GM21423 (cell line): ENCODE data around the gene PLEKHM3.

Experiments
- ATAC-seq: cut with Tn5 transposase; IDR thresholded peaks from one replicate; pipeline ENCODE4 v1.9.1; 2021; ENCODE audit warnings: mild to moderate bottlenecking, moderate library complexity; ENCODE audit not compliant: unreplicated experiment

PLEKHM3 gene

DNA sequence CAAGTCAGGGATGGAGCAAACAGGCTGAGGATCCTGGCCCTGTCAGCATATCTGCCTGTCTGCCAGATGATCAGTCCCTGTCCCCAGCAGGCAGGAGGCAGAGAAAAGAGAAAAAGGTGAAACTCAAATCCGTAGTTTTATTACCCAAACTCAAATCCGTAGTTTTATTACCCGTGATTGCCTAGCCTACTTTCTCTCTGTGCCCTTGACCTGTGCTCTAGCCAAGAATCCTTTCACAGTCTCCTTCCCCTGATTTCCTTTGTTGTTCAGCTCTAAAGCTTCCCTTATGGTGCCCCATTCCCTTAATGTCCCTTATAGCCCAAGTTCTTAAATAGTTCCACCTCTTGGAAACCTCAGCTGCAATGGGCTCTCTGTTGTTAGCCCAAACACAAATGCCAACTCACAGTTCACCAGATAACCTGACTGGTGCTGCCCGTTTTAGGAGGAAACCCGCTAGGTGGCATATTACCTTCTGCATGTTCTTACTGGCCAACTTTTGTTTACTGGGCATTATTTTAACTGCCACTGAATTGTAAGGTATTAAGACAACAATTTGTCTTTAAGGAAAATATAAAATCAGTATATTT lies 130.0 kb downstream of the PLEKHM3 start:
- no peak for ATAC-seq

DNA sequence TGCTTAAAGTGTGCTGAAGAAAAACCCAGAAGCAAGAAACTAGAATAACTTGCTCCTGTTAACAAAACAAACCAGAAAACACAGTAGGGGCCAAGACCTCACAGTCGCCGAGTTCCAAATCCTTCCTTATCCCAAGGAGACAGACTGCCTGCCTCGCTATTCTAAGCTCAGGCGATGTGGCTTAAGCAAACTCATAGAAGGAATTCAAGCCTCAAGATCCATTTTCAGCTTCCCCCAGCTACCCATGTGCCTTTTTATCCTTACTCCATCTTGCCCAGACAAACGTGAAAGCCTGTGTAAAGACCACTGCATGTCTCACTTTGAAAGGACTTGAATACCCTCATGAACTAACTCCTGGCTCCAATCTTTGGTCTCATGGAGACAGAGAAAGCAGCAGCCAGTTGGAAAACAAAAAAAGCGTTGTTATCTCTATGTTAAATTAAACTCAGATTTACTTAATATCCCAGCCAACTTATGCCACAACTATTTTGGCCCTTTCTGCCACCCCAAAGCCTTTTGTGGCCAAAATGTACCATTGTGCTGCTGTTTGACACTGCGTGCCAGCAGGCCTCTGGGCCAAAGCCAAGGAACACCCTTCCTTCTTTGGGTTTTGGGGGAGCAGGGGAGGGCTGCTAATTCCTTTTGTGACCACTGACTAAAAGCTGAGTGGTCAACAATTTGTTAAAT lies 132.5 kb downstream of the PLEKHM3 start:
- no peak for ATAC-seq

DNA sequence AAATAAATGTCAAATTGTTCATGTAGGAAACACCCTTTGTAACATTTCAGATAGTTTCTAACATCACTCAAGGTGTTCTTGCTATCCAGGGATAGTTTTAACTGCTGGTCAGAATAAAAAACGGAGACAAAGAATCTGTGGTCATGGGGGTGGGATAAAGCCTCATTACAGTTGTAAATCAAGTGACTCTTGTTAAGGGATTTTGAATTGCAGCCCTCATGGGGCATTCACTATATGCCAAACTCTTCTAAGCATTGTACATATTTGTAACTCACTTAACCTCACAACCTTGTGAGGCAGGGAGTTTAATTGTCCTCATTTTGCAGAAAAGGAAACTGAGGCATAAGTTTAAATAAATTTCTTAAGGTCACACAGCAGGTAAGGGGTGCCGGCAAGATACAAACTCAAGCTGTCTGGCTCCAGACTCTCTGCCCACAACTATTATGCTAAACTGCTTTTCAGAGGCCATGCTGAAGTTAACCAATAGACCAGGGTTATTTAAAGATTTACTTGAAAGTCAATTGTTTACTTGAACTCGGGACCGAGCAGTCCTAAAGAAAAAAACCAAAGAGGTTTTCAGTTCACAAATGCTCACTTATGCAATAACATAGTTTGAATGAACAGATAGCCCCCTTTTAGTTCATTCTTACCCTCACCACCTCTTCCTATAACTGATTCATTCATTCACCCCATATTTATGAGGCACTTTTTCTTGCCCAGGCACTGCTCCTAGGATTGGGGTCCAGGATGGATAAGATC lies 134.1 kb downstream of the PLEKHM3 start:
- ATAC-seq = peak; percentile 61

DNA sequence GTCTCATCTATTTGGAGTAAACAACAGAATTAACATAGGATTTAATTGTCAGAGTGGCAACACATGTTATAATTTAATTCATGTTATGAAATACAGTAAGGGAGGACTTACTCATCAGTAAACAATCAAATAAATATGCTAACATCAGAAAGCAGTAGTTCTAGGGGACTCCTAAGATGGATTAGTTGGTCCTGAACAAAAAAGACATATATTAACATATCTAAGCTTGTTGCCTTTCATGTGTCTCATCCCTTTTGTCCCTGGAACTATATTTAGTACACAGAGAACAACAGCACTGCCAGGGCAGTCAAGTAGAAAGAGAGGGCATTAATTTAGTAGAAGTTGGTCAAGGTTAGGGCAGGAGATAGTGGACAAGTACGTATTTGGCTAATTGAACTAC lies 137.8 kb downstream of the PLEKHM3 start:
- ATAC-seq = no peak

DNA sequence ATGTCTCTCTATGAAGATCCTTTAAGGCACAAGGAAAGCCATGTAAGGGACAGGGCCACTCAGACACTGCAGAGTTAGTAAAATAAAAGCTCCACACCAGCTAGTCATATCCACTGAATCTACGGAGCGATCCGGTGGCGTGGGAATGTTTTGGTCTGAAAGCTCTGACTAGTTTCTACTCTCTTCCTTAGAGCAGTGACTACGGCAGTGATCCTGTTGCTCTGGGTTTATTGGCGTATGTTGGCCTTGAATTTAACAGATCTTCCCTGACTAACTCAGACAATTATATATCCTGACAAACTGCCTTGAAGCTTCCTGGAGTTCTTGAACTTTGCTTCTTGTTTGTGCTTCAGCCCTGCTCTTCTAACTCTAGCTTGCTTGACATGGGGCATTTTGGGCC lies 140.3 kb downstream of the PLEKHM3 start:
- no peak for ATAC-seq

DNA sequence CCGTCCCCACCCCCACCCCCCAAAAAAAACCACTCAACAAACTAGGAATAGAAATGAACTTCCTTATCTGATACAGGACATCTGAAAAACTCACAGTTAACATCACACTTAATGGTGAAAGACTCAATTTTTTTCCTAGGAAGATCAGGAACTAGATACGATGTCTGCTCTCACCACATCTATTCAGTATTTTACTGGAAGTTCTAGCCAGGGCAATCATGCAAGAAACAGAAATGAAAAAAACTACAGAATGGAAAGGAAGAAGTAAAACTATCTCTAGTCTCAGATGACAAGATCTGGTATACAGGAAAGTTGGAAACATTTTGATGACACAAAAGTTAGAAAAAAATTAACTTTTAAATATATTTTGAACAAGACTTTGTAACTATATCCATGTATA lies 141.2 kb downstream of the PLEKHM3 start:
- ATAC-seq = no peak

DNA sequence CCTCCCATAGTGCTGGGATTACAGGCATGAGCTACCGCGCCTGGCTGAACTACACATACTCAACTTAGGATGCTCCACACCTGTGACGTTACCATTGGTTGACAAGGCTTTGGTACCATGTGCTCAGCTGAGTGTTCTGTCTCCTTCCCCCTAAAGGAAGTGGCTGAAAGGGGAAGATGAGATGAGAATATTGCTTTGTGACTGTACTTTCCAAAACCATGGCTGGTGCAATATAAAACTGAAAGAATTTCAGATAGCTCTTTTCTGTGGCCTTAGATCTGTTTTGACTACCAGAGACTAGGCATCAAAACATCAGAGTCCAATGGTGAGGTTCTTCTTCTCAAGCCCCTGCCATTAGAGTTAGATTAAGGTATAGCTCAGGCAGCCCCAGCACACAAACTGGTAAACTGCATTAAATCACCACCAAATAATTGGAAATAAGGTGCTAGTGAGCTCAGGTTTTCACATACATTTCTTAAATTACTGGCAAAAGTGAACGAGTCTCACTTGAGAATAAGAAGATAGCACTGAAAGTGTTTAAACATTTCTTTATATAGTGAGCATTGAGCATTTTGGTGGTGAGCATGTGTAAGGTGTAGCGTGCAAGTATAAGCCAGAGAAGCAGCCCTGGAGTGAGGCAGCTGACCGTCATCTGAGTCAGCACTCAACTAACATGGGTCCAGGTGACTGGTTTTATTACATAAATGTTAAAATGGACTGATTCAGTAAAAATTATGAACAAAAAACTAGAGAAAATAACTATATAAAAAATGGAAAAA lies 142.1 kb downstream of the PLEKHM3 start:
- ATAC-seq = peak; percentile 75

DNA sequence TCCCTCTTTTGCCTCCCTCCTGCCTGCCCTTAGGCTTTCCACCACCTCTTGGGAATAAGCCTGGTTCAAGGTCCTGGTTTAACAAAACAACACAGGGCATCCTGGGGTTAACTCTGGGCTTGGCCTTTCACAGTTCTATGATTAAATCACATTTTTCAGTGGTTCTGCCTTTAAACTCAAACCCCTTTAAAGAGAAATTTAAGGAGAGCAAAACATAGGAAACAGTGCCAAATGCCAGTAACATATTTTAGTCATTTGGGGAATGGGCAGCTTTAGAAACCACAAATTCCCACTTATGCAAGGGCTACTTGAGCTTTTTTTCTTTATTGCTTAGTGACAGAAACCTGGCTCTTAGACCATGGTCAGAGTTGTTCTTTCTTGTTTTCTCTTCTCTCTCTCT lies 143.4 kb downstream of the PLEKHM3 start:
- no peak for ATAC-seq

DNA sequence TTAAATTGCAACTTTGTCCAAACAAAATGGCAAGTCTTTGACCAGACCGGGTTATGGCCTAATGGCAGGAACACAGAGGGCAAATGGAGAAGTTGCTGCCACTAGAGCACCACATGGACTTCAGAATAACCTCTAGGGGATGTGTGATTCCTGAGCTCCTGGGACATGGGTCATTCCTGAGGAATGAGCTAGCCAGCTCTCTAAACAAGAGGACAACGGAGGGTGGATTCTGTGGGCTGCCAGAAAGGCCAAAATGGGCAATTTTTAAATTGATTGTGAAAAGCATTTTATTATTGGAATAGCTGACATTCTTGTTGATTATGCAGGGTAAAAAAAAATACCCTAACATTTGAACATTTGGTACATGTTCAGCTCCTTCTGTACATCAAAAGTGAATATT lies 145.8 kb downstream of the PLEKHM3 start:
- ATAC-seq = no peak

DNA sequence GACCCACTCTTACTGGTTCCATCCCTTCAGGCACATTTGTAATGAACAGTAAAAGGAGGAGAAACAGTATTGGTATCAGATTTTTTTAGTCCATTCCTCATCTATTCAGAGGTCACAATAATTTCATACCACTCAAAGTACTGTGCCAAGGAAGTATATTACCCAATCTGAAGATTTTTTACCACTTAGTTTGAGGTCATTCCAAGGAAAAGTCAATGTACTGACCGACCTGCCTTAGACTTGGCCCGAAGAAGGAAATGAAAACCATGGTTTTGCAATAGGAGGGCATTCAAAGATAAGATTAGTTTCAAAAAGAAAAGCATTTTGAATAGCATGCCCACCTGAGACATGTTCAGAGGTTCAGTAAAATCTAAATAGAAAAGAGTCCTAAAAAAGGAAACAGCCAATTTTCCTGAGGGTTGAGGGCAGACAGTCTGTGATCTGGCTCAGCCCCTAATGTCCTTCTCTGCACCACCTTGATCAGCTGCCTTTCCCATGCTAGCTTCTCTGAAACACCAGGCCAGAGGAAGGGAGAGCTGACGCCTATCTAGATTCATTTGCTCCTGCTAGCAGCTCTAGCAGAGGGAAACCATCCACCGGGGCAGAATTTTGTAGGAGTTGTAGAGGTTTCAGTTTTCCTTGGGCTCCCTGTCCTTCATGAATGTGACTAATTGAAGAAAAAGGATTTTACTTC lies 148.3 kb downstream of the PLEKHM3 start:
- ATAC-seq = no peak

DNA sequence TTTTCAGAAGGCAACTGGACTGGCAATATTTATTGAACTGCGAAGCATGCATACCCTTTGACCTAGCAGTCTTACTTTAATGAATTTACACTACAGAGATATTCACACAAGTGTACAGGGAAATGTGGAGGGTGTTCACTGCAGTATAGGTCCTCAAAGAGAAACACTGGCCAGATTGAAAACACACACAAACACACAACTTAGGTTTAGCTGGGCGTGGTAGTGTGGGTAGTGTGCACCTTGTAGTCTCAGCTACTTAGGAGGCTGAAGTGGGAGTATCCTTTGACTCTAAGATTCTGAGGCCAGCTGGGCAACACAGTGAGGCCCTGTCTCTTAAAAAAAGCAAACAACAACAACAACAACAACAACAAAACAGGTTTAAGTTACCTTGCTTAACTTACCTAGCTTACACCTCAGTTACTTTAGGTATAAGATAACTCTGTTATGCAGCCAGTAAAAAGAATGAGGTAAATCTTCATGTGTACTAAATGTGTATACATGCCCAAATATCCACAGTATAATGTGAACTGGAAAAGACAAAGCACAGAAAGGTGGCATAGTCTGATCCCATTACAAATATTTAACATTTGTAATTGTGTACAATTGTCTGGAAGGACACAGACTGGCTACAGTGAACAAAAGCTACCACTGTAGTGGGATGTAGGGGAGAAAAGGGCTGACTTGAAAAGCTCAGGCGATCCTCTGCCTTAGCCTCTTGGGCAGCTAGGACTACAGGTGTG lies 149.7 kb downstream of the PLEKHM3 start:
- no peak for ATAC-seq

DNA sequence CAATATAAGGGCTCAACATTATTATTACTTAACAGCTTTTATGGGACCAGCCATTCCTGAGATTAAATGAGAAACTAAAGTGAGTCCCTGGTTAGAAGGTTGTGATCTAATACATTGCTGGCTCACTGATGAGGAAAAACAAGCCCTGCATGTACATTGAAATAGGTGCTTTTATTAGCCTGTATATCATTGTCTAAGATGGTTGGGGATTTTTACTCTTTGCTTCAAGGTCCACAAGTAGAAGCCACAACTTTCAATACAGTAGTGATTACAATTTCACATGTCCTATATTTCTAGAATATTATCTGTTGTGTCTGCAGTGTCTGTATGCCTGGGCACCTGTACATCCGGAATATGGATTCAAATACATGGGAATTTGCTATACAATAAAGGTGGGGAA lies 151.5 kb downstream of the PLEKHM3 start:
- peak; percentile 76 for ATAC-seq

DNA sequence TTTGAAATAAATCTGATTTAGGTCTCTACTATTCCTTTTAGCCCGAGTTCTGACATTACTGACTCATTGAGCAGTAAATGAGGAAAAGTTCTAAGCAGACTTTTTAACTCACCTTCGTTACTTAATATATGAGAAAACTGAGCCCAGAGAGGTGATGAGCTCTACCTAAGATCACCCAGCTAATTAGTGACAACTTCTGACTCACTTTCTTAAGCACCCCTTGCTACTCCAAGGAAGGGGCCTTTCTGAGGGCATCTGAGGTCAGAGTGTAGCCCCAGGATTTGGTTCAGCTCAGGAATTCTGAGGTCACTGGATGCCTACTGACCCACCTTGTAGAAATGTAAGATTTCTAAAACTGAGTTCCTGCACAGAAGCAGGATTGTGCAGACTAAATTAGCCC lies 153.4 kb downstream of the PLEKHM3 start:
- no peak for ATAC-seq

DNA sequence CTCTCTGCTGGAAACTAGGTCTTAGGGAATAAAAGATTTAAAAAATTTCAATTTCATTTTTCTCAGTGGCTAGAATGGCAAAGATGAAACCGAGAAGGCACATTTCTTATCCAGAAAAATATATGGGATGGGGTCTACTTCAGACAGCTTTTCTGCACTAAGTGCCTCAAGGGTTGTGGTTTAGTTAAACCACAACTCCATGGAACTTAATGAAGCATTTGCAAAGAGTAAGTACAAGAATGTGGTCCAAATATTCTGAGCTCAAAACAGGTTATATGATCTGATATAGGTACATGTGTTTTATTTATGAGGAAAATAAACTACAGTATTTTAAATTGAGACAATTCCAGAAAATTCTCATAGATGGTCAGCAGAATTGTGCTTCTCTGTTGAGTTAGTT lies 153.8 kb downstream of the PLEKHM3 start:
- ATAC-seq = no peak

DNA sequence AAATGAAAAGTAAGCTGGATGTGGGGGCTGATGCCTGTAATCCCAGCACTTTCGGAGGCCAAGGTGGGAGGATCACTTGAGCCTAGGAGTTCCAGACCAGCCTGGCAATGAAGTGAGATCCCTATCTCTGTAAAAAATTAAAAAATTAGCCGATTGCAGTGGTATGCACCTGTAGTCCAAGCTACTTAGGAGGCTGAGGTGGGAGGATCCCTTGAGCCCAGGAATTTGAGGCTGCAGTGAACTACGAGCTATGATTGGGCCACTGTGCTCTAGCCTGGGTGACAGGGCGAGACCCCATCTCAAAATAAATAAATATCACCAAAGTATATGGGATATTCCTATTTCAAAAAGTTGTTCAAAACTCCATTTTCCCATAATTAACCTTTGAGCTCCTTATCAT lies 154.5 kb downstream of the PLEKHM3 start:
- ATAC-seq = no peak

DNA sequence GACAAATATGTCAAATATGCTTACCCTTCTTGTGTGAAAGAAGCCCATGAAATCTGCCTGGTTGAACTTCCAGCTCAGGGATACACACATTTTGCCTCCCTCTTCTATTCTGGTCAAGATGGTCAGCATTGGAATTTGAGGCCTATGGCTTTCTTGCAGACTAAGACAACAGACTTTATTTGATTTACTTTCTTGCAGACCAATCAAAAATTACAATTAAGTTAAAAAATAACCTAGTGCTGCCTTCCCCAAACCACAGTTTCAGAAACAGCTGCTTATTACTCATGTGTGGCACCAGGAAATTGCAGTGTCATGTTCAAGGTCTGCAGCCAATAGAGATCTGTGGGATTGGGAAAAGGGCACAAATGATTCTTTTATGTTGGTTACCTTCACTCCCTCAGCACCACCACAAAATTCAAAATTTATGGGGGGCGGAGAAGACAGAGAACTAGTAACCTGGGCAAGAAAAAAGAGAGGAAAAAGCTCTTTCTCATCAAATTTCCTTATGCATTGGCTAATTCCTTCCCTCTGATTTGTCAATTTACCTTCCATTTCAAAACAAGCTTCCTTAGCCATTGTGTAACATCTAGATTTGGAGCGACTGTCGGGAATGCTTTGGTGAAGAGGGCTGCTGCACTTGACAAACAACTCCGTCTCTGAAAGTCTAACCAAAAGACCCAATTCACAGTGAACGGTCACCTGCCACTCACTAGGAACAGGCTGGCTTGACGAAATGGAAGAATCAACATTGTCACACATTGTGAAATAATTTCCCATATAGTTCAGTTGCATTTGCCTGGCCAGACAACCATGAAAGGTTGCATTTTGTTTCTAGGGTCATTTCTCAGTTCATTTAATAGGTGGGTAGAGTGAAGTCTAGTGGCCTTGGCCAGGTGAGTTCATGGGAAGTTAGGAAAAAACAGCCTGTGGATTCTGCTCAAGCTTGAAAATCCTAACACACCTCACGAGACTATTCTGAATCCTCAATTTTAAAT lies 155.2 kb downstream of the PLEKHM3 start:
- peak; percentile 60 for ATAC-seq

DNA sequence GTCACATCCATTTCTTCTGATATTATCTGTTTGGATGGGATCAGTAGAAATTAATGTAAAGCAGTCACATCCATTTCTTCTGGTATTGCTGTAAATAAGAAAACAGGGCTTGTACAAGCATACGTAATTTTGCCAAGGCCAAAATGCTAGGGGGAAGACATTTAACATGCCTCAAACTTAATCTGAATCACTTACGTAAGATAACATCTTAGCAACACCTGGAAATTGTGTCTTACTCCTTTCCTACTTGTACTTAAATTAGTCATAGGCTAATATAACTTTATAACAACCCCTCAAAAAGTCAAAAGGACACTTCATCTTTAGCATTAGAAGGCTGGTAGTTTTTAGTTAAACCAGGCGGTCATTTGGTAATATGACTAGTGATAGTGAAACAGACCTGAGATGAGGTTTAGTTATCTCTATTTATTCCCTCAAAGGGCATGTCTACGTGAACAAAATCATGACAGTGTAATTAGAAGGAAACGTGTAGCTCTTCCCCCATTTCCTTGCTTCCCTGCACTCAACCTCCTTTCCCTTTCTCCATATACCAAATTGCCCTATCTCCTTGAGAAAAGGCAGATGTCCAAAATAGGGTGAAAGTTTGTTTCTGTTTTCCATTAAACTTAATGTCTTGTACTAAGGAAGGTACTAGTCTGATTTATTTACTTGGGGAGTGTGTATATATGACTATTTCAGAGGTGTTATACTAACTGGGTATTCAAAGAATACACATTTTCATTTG lies 156.3 kb downstream of the PLEKHM3 start:
- no peak for ATAC-seq

DNA sequence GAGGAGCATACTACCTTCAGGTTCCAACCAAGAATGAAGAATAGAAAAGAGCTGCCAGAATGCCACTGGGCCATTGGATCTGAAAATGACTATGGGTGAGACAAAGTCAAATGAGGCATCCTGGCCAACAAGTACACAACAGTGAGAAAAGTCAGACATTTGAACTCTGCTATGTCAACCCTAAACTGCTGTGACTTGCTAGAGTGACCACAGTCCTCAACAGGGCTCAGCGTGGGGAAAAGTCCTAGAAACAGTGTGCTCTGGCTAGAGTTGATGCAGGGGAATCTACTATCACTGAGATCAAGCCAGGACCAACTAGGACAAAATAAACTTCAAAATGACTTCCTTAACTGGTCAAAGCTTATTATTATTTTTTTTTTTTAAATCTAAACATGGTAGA lies 157.4 kb downstream of the PLEKHM3 start:
- no peak for ATAC-seq
